HCT116 (cell line): Measurements from ENCODE around the gene ANKRD62. TPM values are rescaled to one million over a fixed set of nuclear protein-coding genes. Genes with fewer than 3 reads are reported as not detected.

ENCODE experiments used
- ATAC-seq: fragments of 200-7000 bp; cut with Tn5 transposase; 2 replicates; pipeline ENCODE4 v1.9.1; 2020; ENCODE audit warnings: mild to moderate bottlenecking, moderate library complexity
- BruUV-seq: library from RNA; stranded (reverse); fragments of 400-500 nt; replicated peaks from 2 replicates; lab custom pipeline; 2021; lab: Mats Ljungman, UMichigan
- CTCF ChIA-PET: fragments of 300-600 bp; sonication (Branson Sonifier 250); formaldehyde crosslinking; loops from one replicate; lab custom pipeline; 2021; ENCODE audit warnings: antibody characterized with exemption; lab: Charles Lee
- POLR2A ChIA-PET: fragments of 300-600, 350-600 bp; sonication (Branson Sonifier 250); formaldehyde crosslinking; loops from one replicate; lab custom pipeline; 2021; ENCODE audit warnings: antibody characterized with exemption; lab: Charles Lee
- RAD21 ChIA-PET, 2 experiments: fragments of 300-600 bp; sonication (Branson Sonifier 250); formaldehyde crosslinking; loops; one replicate each; lab custom pipeline; 2023; ENCODE audit warnings: low total read pairs in 2 of 2; ENCODE audit not compliant: uncharacterized antibody in 2 of 2, unreplicated experiment in 2 of 2, low non-redundant PET in 1 of 2; lab: Charles Lee
- DNase-seq: peaks from one replicate; pipeline ENCODE4 v3.0.0-alpha.2; 2010; ENCODE audit warnings: low read depth, low spot score
- H2AFZ ChIP-seq: fragments of 200-600 bp; shearing (Covaris generic), sonication (generic); 2 replicates; pipeline ENCODE4 v1.6.1; 2017; ENCODE audit warnings: low read depth, mixed run types, mixed read lengths, antibody characterized with exemption, low read length; ENCODE audit not compliant: poor library complexity, severe bottlenecking
- H3K27ac ChIP-seq: 2 replicates; pipeline ENCODE4 v1.5.1; 2012; ENCODE audit warnings: low read depth, low read length
- H3K27me3 ChIP-seq: fragments of 200-600 bp; sonication (generic); 2 replicates; pipeline ENCODE4 v1.6.1; 2016; ENCODE audit warnings: mixed run types, low read length, mixed read lengths; ENCODE audit not compliant: insufficient read depth
- H3K36me3 ChIP-seq, 2 experiments: fragments of 200-500 bp in 1 of 2; fragments of 200-600 bp in 1 of 2; sonication (Bioruptor generic) in 1 of 2; sonication (generic) in 1 of 2; 2 replicates each; pipeline versions ENCODE4 v1.5.1 to v1.6.1; 2014 to 2016; ENCODE audit warnings: low read length in 2 of 2, inconsistent platforms in 1 of 2, mixed read lengths in 1 of 2, mixed run types in 1 of 2; ENCODE audit not compliant: insufficient read depth in 2 of 2, control insufficient read depth in 1 of 2
- H3K4me1 ChIP-seq, 2 experiments: fragments of 200-600 bp in 1 of 2; sonication (generic) in 1 of 2; 2 replicates each; pipeline versions ENCODE4 v1.5.1 to v1.6.1; 2012 to 2017; ENCODE audit warnings: low read length in 2 of 2, inconsistent platforms in 1 of 2, mild to moderate bottlenecking in 1 of 2, mixed read lengths in 1 of 2, mixed run types in 1 of 2, moderate library complexity in 1 of 2; ENCODE audit not compliant: insufficient read depth in 2 of 2, control insufficient read depth in 1 of 2
- H3K4me2 ChIP-seq: fragments of 200-600 bp; sonication (generic); 2 replicates; pipeline ENCODE4 v1.6.1; 2017; ENCODE audit warnings: mixed run types, low read length, mixed read lengths
- H3K4me3 ChIP-seq, 2 experiments: fragments of 200-600 bp in 1 of 2; sonication (generic) in 1 of 2; replicated peaks in 1 of 2; 2 replicates each; pipeline ENCODE4 v1.5.1; 2011 to 2016; ENCODE audit warnings: low read length in 2 of 2, control low read depth in 1 of 2, low read depth in 1 of 2, mild to moderate bottlenecking in 1 of 2, mixed read lengths in 1 of 2, mixed run types in 1 of 2
- H3K79me2 ChIP-seq: fragments of 200-600 bp; sonication (generic); 2 replicates; pipeline ENCODE4 v1.6.1; 2017; ENCODE audit warnings: mild to moderate bottlenecking, mixed run types, low read length, moderate library complexity, mixed read lengths; ENCODE audit not compliant: insufficient read depth
- H3K9ac ChIP-seq: fragments of 200-600 bp; sonication (generic); 2 replicates; pipeline ENCODE4 v1.6.1; 2016; ENCODE audit warnings: low read length, mixed read lengths
- H3K9me2 ChIP-seq: fragments of 200-600 bp; sonication (generic), shearing (Covaris generic); 2 replicates; pipeline ENCODE4 v1.6.1; 2017; ENCODE audit warnings: mixed run types, mild to moderate bottlenecking, moderate library complexity; ENCODE audit not compliant: insufficient read depth
- H3K9me3 ChIP-seq, 2 experiments: fragments of 200-500 bp in 1 of 2; fragments of 200-600 bp in 1 of 2; sonication (Bioruptor generic) in 1 of 2; sonication (generic) in 1 of 2; 2 replicates each; pipeline ENCODE4 v1.6.1; 2014 to 2017; ENCODE audit warnings: low read length in 2 of 2, mixed read lengths in 2 of 2, inconsistent platforms in 1 of 2, low read depth in 1 of 2, mild to moderate bottlenecking in 1 of 2, mixed run types in 1 of 2, moderate library complexity in 1 of 2; ENCODE audit not compliant: control insufficient read depth in 1 of 2, insufficient read depth in 1 of 2
- H4K20me1 ChIP-seq: fragments of 200-600 bp; sonication (generic), shearing (Covaris generic); 2 replicates; pipeline ENCODE4 v1.6.1; 2017; ENCODE audit warnings: mixed run types, mild to moderate bottlenecking, moderate library complexity; ENCODE audit not compliant: insufficient read depth
- ATF3 ChIP-seq: IDR thresholded peaks from 2 replicates; pipeline ENCODE4 v1.6.1; 2012
- CEBPB ChIP-seq: IDR thresholded peaks from 2 replicates; pipeline ENCODE4 v1.6.1; 2012; ENCODE audit warnings: low read depth
- EGR1 ChIP-seq: IDR thresholded peaks from 2 replicates; pipeline ENCODE4 v1.6.1; 2012; ENCODE audit warnings: low read depth
- EZH2 ChIP-seq: fragments of 200-600 bp; sonication (generic); IDR thresholded peaks from 2 replicates; pipeline ENCODE4 v1.6.1; 2017; ENCODE audit warnings: antibody characterized with exemption, mixed run types
- FOSL1 ChIP-seq: IDR thresholded peaks from 2 replicates; pipeline ENCODE4 v1.6.1; 2012; ENCODE audit warnings: low read depth
- POLR2A ChIP-seq: IDR thresholded peaks from 2 replicates; pipeline ENCODE4 v1.7.0; 2011; ENCODE audit warnings: borderline replicate concordance; ENCODE audit not compliant: insufficient read depth, insufficient read length; ENCODE audit errors: extremely low read depth
- POLR2AphosphoS5 ChIP-seq: IDR thresholded peaks from 2 replicates; pipeline ENCODE4 v1.6.1; 2011; ENCODE audit warnings: mild to moderate bottlenecking, low read depth, low read length, moderate library complexity
- SP1 ChIP-seq: IDR thresholded peaks from 2 replicates; pipeline ENCODE4 v1.6.1; 2012; ENCODE audit warnings: low read depth
- TCF7L2 ChIP-seq: IDR thresholded peaks from 2 replicates; pipeline ENCODE4 v1.7.0; 2011; ENCODE audit warnings: borderline replicate concordance, inconsistent platforms; ENCODE audit not compliant: insufficient read depth, insufficient read length; ENCODE audit errors: extremely low read depth
- YY1 ChIP-seq: IDR thresholded peaks from 2 replicates; pipeline ENCODE4 v1.6.1; 2011; ENCODE audit warnings: low read length, low read depth, moderate library complexity, mild to moderate bottlenecking; ENCODE audit not compliant: insufficient replicate concordance; ENCODE audit errors: extremely low read depth
- ZBTB33 ChIP-seq: IDR thresholded peaks from 2 replicates; pipeline ENCODE4 v1.6.1; 2011; ENCODE audit warnings: mild to moderate bottlenecking, low read length, moderate library complexity; ENCODE audit not compliant: insufficient replicate concordance; ENCODE audit errors: extremely low read depth
- ZNF274 ChIP-seq: fragments of 200-500 bp; sonication (Bioruptor generic); IDR thresholded peaks from 2 replicates; pipeline ENCODE4 v1.6.1; 2014; ENCODE audit warnings: mild to moderate bottlenecking, low read depth, low read length, inconsistent platforms
- intact Hi-C: fragments of 100-400 bp; cut with micrococcal nuclease; formaldehyde crosslinking; loops from 2 replicates; pipeline ENCODE4 v1.10.0; 2022
- total RNA-seq: library from RNA; stranded (reverse); gene quantifications from one replicate; pipeline ENCODE4 v1.2.1, GENCODE V29; 2021; ENCODE audit not compliant: unreplicated experiment

Gene ANKRD62
- total RNA-seq, 1 experiment from 2014 or later = 0.34 TPM

GRCh38 chr18:12086677-12087470, 6.8 kb upstream of the ANKRD62 start:
- H3K9me2 ChIP-seq = no peaks in the 10 kb centered on the region
- no peaks in the 10 kb centered on the region for H3K36me3 ChIP-seq
- TF ChIP-seq EZH2 = no peak
- no peak for TF ChIP-seq ZBTB33
- no peak for TF ChIP-seq ZNF274
- no peak for TF ChIP-seq POLR2AphosphoS5
- TF ChIP-seq FOSL1 = no peak
- TF ChIP-seq TCF7L2 = no peak
- no peak for TF ChIP-seq POLR2A
- no peak for TF ChIP-seq EGR1
- no peak for TF ChIP-seq CEBPB
- TF ChIP-seq ATF3 = no peak
- no peak for TF ChIP-seq SP1
- TF ChIP-seq YY1 = no peak
- TF ChIP-seq, all 23 proteins: peak for 0
- H4K20me1 ChIP-seq = no peaks in the 10 kb centered on the region
- H3K4me3 ChIP-seq = no peak overlapping the region
- POLR2A ChIA-PET = no interaction called here
- no peak overlapping the region for H3K27ac ChIP-seq
- no peaks in the 10 kb centered on the region for H3K79me2 ChIP-seq
- CTCF ChIA-PET = no interaction called here
- RAD21 ChIA-PET = no interaction called here
- no TSS peak for BruUV-seq
- no peak overlapping the region for H2AFZ ChIP-seq
- H3K9ac ChIP-seq = no peak overlapping the region
- H3K9me3 ChIP-seq = no peaks in the 10 kb centered on the region
- no peak overlapping the region for H3K4me2 ChIP-seq
- DNase-seq = no peak
- no peaks in the 10 kb centered on the region for H3K27me3 ChIP-seq
- ATAC-seq = no peak
- intact Hi-C loops = no loop called here
- no peaks in the 10 kb centered on the region for H3K4me1 ChIP-seq
